HL-60/S4 treated with phorbol 12-myristate 13-acetate at 8.2 ng/mL for 4 days and 3 days (cell line): Measurements from ENCODE around the gene SCG2.

Experiments used
- in situ Hi-C: fragments of 300-500 bp; cut with MboI; formaldehyde crosslinking; loops from 2 replicates; pipeline ENCODE4 v1.15.0; 2022; ENCODE audit warnings: low sequenced_read_pairs

SCG2 gene

GRCh38 chr2:223601932-223602666 lies at the start of gene SCG2:
TSS of gene SCG2 (minus strand) at chr2:223602361. CDS start at chr2:223599282, 3,079 bp downstream.
- in situ Hi-C loops = no loop called here

GRCh38 chr2:223649554-223650533 lies 47.7 kb upstream of the SCG2 start:
- in situ Hi-C loops = no loop called here

GRCh38 chr2:223648755-223649154 lies 46.6 kb upstream of the SCG2 start:
- in situ Hi-C loops = no loop called here

- in situ Hi-C loops = no loop called here
These were observed 45.2 kb upstream of the SCG2 start for GRCh38 chr2:223647258-223647952.

- in situ Hi-C loops = no loop called here
These were observed 42.0 kb upstream of the SCG2 start for GRCh38 chr2:223644136-223644535.

GRCh38 chr2:223643309-223643708 lies 41.1 kb upstream of the SCG2 start:
- in situ Hi-C loops = no loop called here

- in situ Hi-C loops = no loop called here
These were observed 40.3 kb upstream of the SCG2 start for GRCh38 chr2:223642506-223642905.

- in situ Hi-C loops = no loop called here
These were observed 38.9 kb upstream of the SCG2 start for GRCh38 chr2:223641082-223641481.

GRCh38 chr2:223635080-223635479 lies 32.9 kb upstream of the SCG2 start:
- in situ Hi-C loops = no loop called here

- in situ Hi-C loops = no loop called here
These were observed 32.1 kb upstream of the SCG2 start for GRCh38 chr2:223634238-223634637.

- in situ Hi-C loops = no loop called here
These were observed 31.5 kb upstream of the SCG2 start for GRCh38 chr2:223633656-223634055.

GRCh38 chr2:223632826-223633225 lies 30.7 kb upstream of the SCG2 start:
- in situ Hi-C loops = no loop called here

GRCh38 chr2:223626716-223627115 lies 24.6 kb upstream of the SCG2 start:
- in situ Hi-C loops = no loop called here

- in situ Hi-C loops = no loop called here
These were observed 23.5 kb upstream of the SCG2 start for GRCh38 chr2:223625652-223626051.

GRCh38 chr2:223621901-223622300 lies 19.7 kb upstream of the SCG2 start:
- in situ Hi-C loops = no loop called here

GRCh38 chr2:223619486-223620129 lies 17.4 kb upstream of the SCG2 start:
- in situ Hi-C loops = no loop called here

- in situ Hi-C loops = no loop called here
These were observed 16.2 kb upstream of the SCG2 start for GRCh38 chr2:223618172-223619035.

- in situ Hi-C loops = no loop called here
These were observed 12.4 kb upstream of the SCG2 start for GRCh38 chr2:223614534-223614933.

GRCh38 chr2:223613017-223613950 lies 11.1 kb upstream of the SCG2 start:
- in situ Hi-C loops = no loop called here
